HG02852 (cell line): ENCODE results near the gene SPINT3.
"Not testable (repeated sequence)": the region's sequence is repeated elsewhere in the genome, so short reads cannot be mapped to it uniquely, and the experiment has no call there.

Experiments
- ATAC-seq: cut with Tn5 transposase; IDR thresholded peaks from one replicate; pipeline ENCODE4 v1.9.1; 2021; ENCODE audit warnings: mild to moderate bottlenecking, moderate library complexity; ENCODE audit not compliant: unreplicated experiment

The SPINT3 gene

DNA sequence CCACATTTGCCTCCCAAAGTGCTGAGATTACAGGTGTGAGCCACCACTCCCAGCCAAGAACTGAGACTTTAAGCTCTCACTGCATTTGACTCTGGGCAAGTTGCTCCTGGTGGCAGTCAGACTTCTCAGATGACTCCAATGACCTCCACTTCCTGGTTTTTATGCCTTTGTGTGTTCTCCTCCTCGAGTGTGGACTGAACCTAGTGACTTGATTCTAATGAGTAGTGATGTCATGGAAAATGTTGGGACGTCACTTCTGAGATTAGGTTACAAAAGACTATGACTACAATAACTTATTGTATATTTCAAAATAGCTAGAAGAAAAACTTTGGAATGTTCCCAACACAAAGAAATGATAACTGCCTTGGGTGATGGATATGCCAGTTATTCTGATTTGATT is 12.0 kb downstream of the SPINT3 start:
- ATAC-seq: no peak

DNA sequence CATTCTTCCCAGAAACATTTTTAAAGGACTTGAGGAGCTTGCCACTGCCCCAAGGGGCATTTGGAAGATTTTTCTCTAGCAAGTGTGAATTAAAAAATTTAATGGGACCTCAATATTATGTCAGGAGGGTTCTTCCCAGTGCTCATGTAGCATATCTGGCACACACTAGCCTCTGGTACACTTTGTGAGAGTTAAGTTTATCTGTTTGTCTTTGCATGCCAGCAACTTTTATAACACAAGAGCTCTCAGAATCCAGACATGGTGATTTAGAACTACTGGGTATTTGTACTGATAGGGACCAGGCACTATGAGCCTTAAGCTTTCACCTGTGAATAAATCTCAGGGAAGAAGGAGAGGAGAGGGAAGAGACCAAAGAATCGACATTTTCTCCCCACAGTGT is 12.9 kb downstream of the SPINT3 start:
- ATAC-seq: no peak

DNA sequence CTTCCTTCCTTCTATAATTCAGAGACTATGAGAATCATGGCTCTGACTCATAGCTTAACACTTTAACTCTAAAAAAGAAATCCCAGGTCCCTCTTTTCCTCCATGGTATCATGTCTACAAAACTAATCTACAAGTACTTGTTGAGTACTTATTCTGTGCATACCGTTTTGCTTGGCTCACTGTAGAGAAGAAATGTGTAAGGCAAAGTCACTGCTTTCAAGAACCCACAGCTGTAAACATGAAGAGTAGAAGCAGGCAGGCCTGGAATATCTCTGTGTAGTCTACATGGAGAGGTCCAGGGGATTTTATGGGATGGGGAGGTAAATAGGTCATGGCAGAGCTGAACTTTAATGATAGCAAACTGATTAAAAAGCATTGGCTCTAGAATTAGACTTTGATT is 13.8 kb downstream of the SPINT3 start:
- no peak for ATAC-seq

DNA sequence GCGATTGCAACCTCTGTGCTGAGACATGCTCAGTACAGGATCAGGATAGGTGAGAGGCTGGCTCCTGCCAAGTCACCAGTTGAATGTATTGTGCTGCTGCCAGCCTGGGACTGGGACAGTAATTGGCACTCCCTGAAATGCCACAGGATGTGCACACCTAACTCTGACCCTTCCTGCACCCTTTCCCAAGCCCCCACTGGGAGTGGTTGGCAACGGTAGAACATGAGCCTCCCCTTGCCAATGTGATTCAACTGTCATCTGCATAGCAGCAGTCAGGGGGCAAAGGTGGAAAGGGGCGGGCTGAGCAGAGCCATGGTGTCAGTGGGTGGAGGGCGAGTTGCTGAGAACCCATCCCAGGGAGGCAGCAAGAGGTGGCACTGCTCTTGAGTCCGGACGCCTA is 15.4 kb downstream of the SPINT3 start:
- ATAC-seq: no peak

DNA sequence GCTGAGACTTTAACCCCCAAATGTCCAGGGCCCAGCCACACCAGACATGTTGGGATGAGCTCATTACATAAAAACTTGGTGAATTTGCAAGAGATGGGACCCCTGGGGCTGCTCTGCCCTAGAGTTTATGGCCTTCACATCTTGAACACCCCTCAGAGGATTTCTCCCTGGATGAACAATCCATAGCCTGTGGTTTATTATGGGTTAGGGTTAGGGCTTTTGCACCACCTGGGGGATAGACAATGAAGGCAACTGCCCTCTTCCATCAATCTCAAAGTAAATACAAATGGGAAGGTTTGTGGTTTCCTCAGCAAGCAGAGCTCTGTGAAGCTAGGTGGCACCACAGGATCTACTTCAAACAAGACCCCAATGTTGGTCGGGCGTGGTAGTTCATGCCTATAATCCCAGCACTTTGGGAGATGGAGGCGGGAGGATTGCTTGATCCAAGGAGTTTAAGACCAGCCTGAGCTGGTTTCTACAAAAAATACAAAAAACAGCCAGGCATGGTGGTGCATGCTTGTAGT is 17.4 kb downstream of the SPINT3 start:
- no peak for ATAC-seq

DNA sequence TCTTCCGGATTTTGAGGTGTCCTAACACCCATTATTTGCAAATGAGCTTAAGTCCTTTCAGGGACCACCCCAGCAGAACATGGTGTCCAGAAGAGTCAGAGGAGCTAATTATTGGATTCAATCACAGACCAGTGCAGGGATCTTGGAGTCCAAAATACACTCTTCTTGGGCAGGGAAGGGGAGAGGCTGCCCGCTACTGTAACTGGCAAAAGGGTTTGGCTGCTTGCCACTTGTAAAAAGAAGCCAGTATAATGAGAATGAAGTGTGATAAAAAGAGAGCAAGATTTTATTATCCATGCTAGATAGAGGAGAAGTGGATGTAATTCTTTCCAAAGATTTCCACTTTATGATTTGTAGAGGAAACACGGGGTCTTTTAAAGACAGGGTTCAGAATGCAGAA is 19.3 kb downstream of the SPINT3 start:
- ATAC-seq: no peak

DNA sequence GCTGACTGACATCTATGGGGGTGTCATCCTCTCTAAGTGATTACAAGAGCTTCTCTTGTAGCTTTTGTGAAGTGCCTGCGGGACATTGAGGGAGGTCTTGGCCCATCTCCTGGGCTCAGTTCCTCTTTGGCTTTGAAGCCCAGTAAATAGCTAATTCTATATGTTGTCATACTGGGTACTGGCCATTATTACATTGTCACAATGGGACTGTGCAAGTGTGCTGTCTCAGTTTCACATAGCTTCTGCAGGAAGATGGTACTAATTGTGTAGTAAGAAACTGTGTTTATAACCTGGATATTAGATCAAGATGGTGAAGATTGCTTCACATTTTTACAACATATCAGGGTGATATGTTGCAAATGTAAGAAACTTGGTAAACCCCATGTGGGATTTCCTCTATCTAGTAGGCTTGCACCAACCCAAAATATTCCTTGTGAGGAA is 19.9 kb downstream of the SPINT3 start:
- no peak for ATAC-seq

DNA sequence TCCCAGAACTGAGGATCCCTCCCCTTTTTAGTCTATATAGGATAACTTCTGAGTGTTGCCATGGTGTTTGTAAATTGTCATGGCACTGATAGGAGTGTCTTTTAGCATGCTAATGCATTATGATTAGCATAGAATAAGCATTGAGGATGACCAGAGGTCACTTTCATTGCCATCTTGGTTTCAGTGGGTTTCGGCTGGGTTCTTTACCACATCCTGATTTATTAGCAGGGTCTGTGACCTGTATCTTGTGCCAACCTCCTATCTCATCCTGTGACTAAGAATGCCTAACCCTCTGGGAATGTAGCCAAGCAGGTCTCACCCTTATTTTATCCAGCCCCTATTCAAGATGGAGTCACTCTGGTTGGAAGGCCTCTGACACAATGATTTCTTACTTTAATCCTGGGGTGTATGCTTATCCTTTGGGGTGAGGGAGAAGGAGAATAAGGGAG is 26.3 kb downstream of the SPINT3 start:
- no peak for ATAC-seq

DNA sequence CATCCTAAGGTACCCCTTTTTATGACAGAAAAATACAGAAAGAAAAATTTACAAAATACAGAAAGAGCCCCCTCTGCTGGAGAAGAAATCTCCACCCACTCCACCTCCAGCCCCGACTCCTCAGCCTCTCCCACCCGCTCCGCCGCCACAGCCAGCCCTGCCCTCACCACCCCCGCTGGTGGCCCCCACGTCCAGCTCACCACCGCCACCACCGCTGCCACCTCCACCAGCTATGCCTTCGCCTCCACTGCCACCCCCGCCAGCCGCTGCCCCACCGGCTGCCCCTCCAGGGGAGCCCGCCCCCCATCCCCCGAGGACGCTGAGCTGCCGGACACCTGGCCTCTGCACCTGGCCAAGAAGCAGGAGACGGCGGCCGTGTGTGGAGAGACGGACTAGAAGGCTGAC is 28.2 kb downstream of the SPINT3 start:
- ATAC-seq: no peak

DNA sequence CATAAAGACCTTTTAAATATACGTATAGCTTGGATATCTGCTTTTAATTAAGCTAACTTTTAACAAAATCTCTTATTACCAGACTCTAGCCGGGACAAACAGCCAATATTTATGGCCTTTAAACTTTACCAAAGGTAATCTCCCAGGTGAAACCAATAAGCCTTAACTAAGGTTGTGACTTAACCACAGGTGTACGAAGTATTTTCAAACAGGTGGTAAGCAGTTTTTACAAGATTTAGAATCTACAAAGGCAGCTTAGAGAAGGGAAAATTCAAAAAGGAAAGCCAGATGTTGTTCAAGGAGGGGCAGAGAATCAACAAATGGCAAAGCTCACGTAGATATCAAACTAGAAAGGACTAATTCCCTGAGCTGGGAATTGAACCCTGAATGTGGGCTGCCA is 30.0 kb downstream of the SPINT3 start:
- ATAC-seq: no peak

DNA sequence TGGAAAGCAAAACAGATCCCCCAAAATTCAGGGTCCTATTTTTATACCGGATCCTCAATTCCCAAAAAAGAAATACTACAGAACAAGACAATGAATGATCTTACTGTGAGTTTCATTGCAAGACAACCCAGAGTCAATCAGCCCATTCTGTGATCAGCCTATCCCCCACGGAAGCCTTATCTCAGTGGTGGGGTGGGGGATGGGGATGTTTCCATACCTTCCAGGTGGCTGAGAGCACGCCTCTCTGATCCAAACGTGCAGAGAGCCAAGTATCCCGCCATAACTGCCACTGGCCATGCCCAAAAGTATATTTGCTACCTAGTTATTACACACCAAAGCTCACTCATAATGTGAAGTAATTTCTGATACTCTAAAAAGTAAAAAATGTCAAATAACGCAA is 30.7 kb downstream of the SPINT3 start:
- no peak for ATAC-seq

DNA sequence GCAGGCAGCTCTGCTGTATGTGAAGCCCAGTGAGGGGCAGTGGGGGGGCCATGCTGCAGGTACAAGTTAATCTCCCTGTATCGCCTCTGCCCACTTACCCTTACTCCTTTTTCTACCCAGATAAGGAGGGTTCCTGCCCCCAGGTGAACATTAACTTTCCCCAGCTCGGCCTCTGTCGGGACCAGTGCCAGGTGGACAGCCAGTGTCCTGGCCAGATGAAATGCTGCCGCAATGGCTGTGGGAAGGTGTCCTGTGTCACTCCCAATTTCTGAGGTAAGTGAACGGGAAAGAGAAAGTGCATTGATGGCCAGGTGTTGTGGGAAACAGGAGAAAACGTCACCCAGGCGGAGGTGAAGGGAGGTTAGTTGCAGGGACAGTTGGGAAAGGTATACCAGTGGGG is 35.6 kb downstream of the SPINT3 start:
- no peak for ATAC-seq

DNA sequence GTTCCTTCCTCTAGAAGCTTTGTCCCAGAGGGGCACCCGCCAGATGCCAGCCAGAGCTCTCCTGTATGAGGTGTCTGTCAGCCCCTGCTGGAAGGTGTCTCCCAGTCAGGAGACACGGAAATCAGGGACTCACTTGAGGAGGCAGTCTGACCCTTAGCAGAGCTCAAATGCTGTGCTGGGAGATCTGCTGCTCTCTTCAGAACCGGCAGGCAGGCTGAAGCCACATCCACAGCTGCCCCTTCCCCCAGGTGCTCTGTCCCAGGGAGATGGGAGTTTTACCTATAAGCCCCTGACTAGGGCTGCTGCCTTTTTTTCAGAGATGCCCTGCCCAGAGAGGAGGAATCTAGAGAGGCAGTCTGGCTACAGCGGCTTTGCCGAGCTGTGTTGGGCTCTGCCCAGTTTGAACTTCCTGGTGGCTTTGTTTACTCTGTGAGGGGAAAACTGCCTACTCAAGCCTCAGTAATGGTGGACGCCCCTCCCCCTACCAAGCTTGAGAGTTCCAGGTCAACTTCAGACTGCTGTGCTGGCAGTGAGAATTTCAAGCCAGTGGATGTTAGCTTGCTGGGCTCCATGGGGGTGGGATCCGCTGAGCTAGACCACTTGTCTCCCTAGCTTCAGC is 37.8 kb downstream of the SPINT3 start:
- ATAC-seq: not testable (repeated sequence)

DNA sequence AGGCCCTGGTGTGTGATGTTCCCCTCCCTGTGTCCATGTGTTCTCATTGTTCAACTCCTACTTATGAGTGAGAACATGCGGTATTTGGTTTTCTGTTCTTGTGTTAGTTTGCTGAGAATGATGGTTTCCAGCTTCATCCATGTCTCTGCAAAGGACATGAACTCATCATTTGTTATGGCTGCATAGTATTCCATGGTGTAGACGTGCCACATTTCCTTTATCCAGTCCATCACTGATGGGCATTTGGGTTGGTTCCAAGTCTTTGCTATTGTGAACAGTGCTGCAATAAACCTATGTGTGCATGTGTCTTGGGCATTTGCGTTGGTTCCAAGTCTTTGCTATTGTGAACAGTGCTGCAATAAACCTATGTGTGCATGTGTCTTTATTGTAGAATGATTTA is 43.1 kb downstream of the SPINT3 start:
- not testable (repeated sequence) for ATAC-seq

DNA sequence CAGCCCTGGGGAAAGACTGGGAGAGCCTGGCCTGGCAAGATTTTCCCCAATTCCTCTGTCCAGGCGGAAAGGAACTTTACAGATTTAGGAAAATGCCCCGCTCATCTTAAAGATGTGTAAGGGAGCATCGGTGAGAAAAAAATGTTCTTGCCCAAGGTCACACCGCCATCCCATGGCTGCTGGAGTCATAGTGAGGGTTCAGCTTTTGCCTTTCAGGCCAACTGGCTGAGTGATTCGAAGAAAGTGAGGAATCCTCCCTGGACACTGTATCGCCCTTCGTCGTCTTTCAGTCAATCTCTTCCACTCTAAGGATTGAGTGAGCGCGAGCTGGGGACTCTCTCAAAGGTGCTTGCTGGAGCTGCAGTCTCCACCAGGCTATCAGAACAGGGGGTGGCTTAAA is 44.5 kb downstream of the SPINT3 start:
- ATAC-seq: no peak

DNA sequence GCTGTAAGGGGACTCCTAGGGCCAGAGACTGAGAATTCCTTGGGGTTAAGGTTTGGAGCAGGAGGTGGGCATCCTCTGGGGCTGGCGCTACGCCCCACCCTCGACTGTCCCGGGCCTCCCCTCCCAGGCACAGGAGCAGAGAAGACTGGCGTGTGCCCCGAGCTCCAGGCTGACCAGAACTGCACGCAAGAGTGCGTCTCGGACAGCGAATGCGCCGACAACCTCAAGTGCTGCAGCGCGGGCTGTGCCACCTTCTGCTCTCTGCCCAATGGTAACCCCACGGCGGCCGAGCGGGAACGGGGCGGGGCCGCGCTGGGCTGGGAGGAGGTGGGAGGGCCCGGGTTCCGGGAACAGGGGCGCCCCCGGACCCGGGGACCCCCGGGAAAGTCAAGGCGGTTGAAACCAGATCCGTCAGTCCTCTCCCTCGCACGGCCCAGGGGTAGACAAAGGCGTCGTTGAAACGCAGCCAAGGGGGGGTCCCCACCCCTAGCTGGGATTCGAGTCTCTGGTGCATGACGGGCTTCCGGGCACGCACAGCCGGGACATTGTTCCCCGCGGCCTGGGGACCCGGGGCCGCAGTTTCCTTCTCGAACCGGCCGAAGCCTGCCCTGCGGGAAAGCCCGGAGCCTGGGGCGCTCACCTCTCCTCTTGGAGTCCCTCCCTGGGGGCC is 45.0 kb downstream of the SPINT3 start:
- ATAC-seq: peak; percentile 61

DNA sequence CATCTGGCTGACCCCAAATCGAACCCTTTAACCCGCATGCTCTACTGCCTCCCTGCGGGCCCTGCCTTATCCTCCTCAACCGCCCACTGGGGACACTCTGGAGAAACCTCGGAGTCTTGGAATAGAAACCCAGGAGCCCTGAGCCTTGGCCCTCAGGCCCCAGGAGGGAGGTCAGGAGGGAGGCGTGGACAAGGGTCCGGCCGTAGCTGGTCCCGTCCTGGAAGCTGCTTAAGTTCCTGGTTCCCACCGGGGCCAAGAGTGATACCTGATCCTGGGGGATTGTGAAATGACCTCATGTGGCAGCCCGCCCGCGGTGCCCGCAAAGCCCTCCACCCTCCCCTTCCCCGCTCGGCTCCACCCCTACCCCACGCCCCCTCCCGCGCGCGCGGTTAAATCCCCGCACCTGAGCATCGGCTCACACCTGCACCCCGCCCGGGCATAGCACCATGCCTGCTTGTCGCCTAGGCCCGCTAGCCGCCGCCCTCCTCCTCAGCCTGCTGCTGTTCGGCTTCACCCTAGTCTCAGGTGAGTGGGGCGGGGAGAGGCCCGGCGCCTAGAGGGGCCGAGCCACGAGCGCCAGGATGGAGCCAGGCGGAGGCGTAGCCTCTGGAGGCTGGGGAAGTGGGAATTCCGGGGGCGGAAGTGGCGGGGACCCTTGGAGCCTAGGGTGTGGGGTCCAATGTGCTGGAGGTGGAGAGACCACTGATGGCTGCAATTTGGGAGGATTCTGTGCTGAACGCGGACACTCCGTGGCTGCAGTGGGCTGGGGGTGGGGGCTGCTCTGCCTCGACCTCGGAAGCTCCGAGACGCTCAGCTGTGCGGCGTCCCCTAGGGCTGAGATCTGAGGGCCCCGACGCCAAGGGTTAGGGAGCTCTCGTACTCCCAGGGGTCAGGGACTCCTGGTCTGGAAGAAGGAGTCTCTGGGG is 45.8 kb downstream of the SPINT3 start, which contains the start of gene WFDC2:
Gene WFDC2 (plus strand): TSS at position 418 of the 926 bp plus-strand sequence. CDS start 29 bp downstream, at position 447.
- no peak for ATAC-seq

DNA sequence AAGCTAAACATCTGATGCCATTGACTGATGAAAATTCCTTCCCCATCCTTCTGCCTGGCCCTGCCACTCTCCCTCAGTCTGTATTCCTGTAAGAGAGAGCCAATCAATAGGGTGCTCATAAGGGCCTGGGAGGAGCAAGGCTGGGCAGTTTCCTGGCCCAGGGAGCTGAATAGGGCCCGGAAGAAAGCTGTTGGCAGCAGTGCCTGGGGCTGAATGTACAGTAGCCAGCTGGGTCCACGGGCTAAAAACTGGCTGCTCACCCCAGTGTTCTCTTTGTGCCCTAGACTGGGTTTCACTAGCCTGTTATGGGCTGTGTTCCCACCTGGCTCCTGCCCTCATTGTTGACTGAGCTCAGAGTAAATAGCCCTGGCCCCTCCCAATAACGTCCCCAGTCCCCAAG is 47.6 kb downstream of the SPINT3 start:
- ATAC-seq: no peak

DNA sequence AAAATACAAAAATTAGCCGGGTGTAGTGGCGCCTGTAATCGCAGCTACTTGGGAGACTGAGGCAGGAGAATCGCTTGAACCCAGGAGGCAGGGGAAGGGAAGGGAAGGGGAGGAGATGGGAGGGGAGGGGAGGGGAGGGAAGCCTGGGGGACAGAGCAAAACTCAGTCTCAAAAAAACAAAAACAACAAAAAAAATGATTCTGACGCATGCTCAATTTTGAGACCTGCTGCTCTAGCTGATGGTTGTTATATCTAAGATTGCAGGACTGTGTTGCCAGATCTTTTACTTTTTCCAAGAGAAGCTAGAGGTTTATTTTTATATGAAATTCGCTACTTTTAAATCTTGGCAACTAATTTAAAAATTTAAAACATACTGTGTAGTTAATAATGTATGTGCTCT is 48.2 kb downstream of the SPINT3 start:
- no peak for ATAC-seq

DNA sequence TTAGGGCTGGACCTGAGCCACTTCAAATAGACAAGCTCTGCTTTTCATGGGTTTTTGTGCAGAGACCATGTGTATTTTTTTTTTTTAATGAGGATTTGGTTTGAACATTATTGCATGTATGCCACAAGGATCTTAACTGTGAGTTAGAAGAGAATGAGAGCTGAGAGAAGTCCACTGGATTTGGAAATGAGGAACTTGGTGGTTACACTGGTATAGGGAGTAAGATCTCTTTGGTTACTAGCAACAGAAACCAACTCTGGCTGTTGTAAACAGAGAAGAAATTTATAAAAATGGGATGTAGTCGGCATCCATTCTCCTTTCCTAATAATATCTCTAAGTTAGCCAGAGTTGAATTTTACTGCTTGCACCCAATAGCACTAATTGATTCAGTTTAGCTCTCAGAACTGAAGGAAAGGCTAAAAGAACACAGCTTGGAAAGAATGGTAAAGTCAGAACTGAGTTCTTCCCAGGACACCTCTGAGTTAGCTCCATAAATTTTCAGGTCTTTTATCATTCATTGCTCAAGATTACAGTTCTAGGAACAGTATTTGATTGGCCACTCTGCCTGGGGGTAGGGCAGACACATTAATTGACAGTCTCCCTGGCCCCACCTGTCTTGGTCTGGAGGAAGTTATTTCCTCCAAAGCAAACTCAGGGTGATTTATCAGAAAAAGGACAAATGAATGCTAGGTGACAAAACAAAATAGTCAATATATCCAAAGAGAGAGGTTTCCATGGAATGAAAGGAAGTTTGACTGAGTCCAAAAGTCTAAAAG is 49.7 kb downstream of the SPINT3 start:
- no peak for ATAC-seq

DNA sequence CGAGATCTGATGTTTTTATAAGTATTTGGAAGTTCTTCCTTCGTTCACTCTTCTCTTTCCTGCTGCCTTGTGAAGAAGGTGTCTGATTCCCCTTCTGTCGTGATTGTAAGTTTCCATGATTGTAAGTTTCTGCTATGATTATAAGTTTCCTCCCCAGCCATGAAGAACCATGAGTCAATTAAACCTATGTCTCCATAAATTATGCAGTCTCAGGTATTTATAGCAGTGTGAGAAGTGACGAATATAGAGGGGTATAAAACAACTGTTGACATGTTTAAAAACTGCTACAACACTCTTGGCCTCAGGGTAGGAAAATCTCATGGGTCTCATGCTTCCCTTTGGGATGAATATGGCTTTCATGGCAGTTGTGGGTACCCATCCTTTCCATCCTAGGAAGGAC is 51.7 kb downstream of the SPINT3 start:
- no peak for ATAC-seq
